Fibroblast of villous mesenchyme (primary cell): Measurements from ENCODE around the gene TNIK. TPM values are rescaled to one million over a fixed set of nuclear protein-coding genes. Genes with fewer than 3 reads are reported as not detected.

Source experiments
- DNase-seq: peaks from one replicate; pipeline ENCODE4 v3.0.0-alpha.2; 2010; ENCODE audit warnings: low read depth
- H3K4me3 ChIP-seq: 2 replicates; pipeline ENCODE4 v1.5.1; 2011; ENCODE audit warnings: low read depth, mild to moderate bottlenecking, low read length
- total RNA-seq: library from RNA; depleted of rRNA; stranded (reverse); fragments of >200 nt; gene quantifications from 2 replicates; pipeline ENCODE4 v1.2.3, GENCODE V29; 2012
- TF ChIP-seq, protein P1 (sequence below): IDR thresholded peaks from 2 replicates; pipeline ENCODE4 v1.5.1; 2012; ENCODE audit warnings: low read depth, mild to moderate bottlenecking, low read length; ENCODE audit not compliant: insufficient read depth

The TNIK gene
- total RNA-seq, 1 donor, result 5.2 TPM

DNA sequence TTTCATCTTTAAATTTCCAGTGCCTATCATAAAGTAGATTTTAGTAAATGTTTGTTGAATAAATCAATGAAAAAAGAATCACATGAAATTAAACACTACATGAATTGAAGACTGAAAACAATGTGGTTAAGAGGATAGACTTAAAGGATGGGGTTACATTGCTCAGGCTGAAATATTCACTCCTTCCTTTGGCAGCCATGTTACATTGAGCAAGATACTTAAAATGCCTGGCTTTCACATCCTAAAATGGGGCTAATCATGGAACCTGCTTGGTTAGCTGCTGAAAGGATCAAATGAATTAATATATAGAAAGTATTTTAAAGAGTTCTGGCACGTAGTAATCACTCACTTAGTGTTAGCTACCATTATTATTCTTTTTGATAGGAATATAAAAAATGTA lies 236.8 kb downstream of the TNIK start:
- DNase-seq, result no peak
- no peak overlapping the region for H3K4me3 ChIP-seq
- TF ChIP-seq, protein P1, sequence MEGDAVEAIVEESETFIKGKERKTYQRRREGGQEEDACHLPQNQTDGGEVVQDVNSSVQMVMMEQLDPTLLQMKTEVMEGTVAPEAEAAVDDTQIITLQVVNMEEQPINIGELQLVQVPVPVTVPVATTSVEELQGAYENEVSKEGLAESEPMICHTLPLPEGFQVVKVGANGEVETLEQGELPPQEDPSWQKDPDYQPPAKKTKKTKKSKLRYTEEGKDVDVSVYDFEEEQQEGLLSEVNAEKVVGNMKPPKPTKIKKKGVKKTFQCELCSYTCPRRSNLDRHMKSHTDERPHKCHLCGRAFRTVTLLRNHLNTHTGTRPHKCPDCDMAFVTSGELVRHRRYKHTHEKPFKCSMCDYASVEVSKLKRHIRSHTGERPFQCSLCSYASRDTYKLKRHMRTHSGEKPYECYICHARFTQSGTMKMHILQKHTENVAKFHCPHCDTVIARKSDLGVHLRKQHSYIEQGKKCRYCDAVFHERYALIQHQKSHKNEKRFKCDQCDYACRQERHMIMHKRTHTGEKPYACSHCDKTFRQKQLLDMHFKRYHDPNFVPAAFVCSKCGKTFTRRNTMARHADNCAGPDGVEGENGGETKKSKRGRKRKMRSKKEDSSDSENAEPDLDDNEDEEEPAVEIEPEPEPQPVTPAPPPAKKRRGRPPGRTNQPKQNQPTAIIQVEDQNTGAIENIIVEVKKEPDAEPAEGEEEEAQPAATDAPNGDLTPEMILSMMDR, result no peak

- TF ChIP-seq, protein P1, result no peak
- DNase-seq, result no peak
- no peak overlapping the region for H3K4me3 ChIP-seq
Measured at GRCh38 chr3:171222995-171223394, 237.2 kb downstream of the TNIK start.

DNA sequence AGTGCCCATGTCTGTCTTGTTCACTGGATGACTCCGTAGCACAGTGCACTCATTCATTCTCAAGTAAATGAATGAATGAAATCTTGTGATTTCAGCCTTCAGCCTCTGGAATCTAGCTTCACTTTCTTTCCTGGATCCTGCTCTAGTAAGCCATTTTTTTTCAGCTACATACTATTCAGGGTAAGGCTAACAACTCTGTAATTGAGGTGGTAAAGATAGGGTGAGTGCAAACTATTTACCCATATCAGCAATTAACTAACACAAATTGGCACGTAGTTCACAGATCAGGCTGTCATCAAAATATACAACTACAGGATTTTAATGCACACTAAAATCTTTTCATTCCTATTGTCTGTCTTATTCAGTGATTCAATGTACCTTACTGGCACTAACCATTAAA lies 238.6 kb downstream of the TNIK start:
- no peak overlapping the region for H3K4me3 ChIP-seq
- no peak for DNase-seq
- TF ChIP-seq, protein P1, result no peak

DNA sequence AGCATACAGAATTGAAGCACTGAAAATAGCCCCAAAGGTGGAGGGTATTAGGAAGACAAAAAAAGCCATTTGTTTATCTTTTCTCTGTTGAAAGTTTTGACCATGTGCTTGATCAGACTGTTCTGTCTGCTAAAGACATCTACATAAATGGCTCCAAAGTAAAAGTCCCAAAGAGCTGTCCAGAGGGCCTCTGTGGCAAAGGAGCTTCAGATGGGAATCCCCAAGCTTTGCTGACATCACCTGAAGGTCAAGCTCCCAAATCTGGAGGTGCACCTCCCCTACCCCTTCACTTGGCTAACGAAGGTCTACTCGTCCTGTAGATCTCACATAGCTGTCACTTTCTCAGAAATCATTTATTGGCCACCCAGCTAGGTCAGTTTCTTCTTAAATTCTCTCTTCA lies 239.1 kb downstream of the TNIK start:
- TF ChIP-seq, protein P1, result no peak
- DNase-seq, result no peak
- H3K4me3 ChIP-seq, result no peak overlapping the region

DNA sequence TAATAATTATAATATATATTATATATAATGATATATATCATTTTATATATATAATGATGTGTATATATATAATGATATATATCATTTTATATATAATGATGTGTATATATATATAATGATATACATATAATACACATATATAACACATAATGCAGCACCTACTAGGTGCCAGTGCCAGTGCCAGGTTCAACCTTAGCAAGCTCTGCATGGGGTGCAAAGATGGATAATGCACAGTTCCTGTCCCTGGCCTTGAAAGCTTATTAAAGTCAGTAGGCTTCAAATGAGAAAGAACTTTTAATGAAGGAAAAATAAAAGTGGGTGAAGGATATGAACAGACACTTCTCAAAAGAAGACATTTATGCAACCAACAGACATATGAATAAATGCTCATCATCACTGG lies 240.9 kb downstream of the TNIK start:
- no peak for DNase-seq
- TF ChIP-seq, protein P1, result no peak
- H3K4me3 ChIP-seq, result no peak overlapping the region

DNA sequence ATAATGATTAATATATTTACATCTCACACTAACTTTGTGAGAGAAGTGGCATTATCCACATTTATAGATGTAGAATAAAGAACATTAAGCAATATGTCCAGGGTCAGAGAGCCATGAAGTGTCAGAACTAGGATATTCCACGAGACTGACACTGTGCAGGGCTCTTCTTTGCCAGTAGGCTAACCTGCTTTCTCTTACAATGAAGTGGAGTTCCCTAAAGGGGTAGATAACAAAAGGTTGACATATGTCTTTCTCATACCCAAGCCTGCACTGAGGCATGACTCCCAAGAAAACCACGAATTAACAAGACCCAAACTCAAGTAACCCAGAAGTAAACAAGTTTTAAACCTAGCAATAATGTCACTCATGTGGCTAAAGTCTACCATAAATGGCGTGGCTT lies 242.1 kb downstream of the TNIK start:
- H3K4me3 ChIP-seq, result no peak overlapping the region
- TF ChIP-seq, protein P1, result no peak
- no peak for DNase-seq

DNA sequence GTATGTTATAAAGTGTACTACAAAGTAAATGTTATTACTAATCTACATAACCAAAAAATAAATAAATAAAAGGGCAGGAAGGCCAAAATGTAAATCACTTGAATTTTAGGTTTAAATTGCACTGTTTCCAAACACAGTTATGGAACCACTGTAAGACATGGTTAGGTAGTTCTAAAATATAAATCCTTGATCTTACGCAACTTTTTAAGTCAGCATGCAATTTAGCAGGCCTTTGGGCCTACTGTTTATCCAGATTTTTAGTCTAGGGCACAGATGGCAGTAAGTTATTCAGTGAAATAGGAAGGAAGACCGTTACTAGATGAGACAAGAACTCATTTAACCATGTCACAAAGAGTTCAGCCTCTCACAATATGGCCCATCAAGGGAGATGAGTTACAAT lies 246.3 kb downstream of the TNIK start:
- no peak for DNase-seq
- no peak overlapping the region for H3K4me3 ChIP-seq
- TF ChIP-seq, protein P1, result no peak
